NCI-H748 (cell line): ENCODE measurements around the gene HDAC7.
A peak's percentile ranks its signal among the peaks of the same experiment; 100 is the strongest.
"Not testable (repeated sequence)": the region's sequence is repeated elsewhere in the genome, so short reads cannot be mapped to it uniquely, and the experiment has no call there.

ENCODE experiments used
- DNase-seq: peaks from one replicate; lab custom pipeline; 2025; ENCODE audit not compliant: unreplicated experiment; lab: John Stamatoyannopoulos, UW

Gene HDAC7

GRCh38 chr12:47849261-47849660 lies 29.6 kb upstream of the HDAC7 start:
- no peak for DNase-seq

- DNase-seq: no peak
Measured at GRCh38 chr12:47848853-47849252, 29.1 kb upstream of the HDAC7 start.

- DNase-seq: no peak
Measured at GRCh38 chr12:47846294-47846996, 26.7 kb upstream of the HDAC7 start.

- no peak for DNase-seq
Measured at GRCh38 chr12:47845081-47845480, 25.4 kb upstream of the HDAC7 start.

- DNase-seq: peak; percentile 56
Measured at GRCh38 chr12:47844264-47845019, 24.7 kb upstream of the HDAC7 start.

- no peak for DNase-seq
Measured at GRCh38 chr12:47843226-47843980, 23.7 kb upstream of the HDAC7 start.

GRCh38 chr12:47842543-47842942 lies 22.8 kb upstream of the HDAC7 start:
- not testable (repeated sequence) for DNase-seq

- DNase-seq: no peak
Measured at GRCh38 chr12:47841910-47842309, 22.2 kb upstream of the HDAC7 start.

GRCh38 chr12:47841501-47841900 lies 21.8 kb upstream of the HDAC7 start:
- no peak for DNase-seq

- no peak for DNase-seq
Measured at GRCh38 chr12:47840571-47840970, 20.9 kb upstream of the HDAC7 start.

- DNase-seq: no peak
Measured at GRCh38 chr12:47839214-47839876, 19.6 kb upstream of the HDAC7 start.

GRCh38 chr12:47838286-47838931 lies 18.7 kb upstream of the HDAC7 start:
- no peak for DNase-seq

GRCh38 chr12:47837190-47838171 lies 17.8 kb upstream of the HDAC7 start:
- DNase-seq: peak; percentile 71

GRCh38 chr12:47835831-47836155 lies 16.1 kb upstream of the HDAC7 start:
- no peak for DNase-seq

GRCh38 chr12:47835006-47835830 lies 15.5 kb upstream of the HDAC7 start:
- DNase-seq: no peak

GRCh38 chr12:47834199-47834903 lies 14.6 kb upstream of the HDAC7 start:
- no peak for DNase-seq

GRCh38 chr12:47833591-47834012 lies 13.9 kb upstream of the HDAC7 start:
- no peak for DNase-seq

- DNase-seq: no peak
Measured at GRCh38 chr12:47832263-47832933, 12.7 kb upstream of the HDAC7 start.
